AG04449 (cell line): Measurements from ENCODE around the gene L3HYPDH.

Experiments
- CTCF ChIA-PET: fragments of 350-600 bp; formaldehyde crosslinking; extraction: SDS; loops from one replicate; lab custom pipeline; 2021; ENCODE audit warnings: antibody characterized with exemption; lab: Yijun Ruan, JAX
- POLR2A ChIA-PET: fragments of 400-600, 350-600 bp; formaldehyde crosslinking; extraction: SDS; loops from one replicate; lab custom pipeline; 2020; ENCODE audit warnings: antibody characterized with exemption, inconsistent platforms; lab: Yijun Ruan, JAX
- DNase-seq: peaks from one replicate; pipeline ENCODE4 v3.0.0-alpha.2; 2010; ENCODE audit warnings: low read depth, low spot score
- H3K4me3 ChIP-seq: 2 replicates; pipeline ENCODE4 v1.5.1; 2011; ENCODE audit warnings: low read depth, mild to moderate bottlenecking, control low read depth, low read length
- CTCF ChIP-seq: IDR thresholded peaks from one replicate; pipeline ENCODE4 v1.5.1; 2011; ENCODE audit warnings: mild to moderate bottlenecking, moderate library complexity, low read length, control low read depth, inconsistent platforms; ENCODE audit not compliant: insufficient read depth; ENCODE audit errors: missing control alignments

L3HYPDH gene

GRCh38 chr14:59475709-59476108, 8.5 kb downstream of the L3HYPDH start:
- no peak for TF ChIP-seq CTCF
- POLR2A ChIA-PET: no interaction called here
- DNase-seq: no peak
- no peak overlapping the region for H3K4me3 ChIP-seq
- CTCF ChIA-PET: interaction anchor here (1.0 to 3.4 kb wide), 2 partner anchors 8 to 32 kb away, joined by 4 to 15 read pairs; partner anchors contain the start of genes JKAMP and L3HYPDH

- no peak overlapping the region for H3K4me3 ChIP-seq
- ChIA-PET CTCF (interaction anchor here (1.2 to 3.4 kb wide), 3 partner anchors 10 to 345 kb away, joined by 3 to 15 read pairs (median 3); partner anchors contain the start of genes JKAMP and L3HYPDH), POLR2A (interaction anchor here (1.5 kb wide), 1 partner anchor 9 kb away, joined by 8 read pairs; the partner anchor contains the start of genes JKAMP and L3HYPDH)
- peak; percentile 63 for DNase-seq
- TF ChIP-seq CTCF: no peak
Observed at GRCh38 chr14:59474172-59474571, 10.0 kb downstream of the L3HYPDH start.

- POLR2A ChIA-PET: no interaction called here
- no peak for DNase-seq
- no peak for TF ChIP-seq CTCF
- CTCF ChIA-PET: no interaction called here
- H3K4me3 ChIP-seq: peak within 1 kb of the TSS; percentile 55
Observed at GRCh38 chr14:59465316-59466135, 18.7 kb downstream of the L3HYPDH start, which contains the start of gene GPR135. Gene GPR135, minus strand, starts transcription at chr14:59465380. Its CDS starts 154 bp downstream, at chr14:59465226.

- POLR2A ChIA-PET: no interaction called here
- TF ChIP-seq CTCF: no peak
- DNase-seq: no peak
- CTCF ChIA-PET: interaction anchor here (0.7 to 1.6 kb wide), 3 partner anchors 9 to 340 kb away, joined by 3 to 5 read pairs (median 4); partner anchors contain the start of genes JKAMP and L3HYPDH
- peak overlapping the region; percentile 55 for H3K4me3 ChIP-seq
Observed at GRCh38 chr14:59464486-59465315, 19.5 kb downstream of the L3HYPDH start.

- TF ChIP-seq CTCF: no peak
- POLR2A ChIA-PET: no interaction called here
- CTCF ChIA-PET: interaction anchor here (0.7 to 1.6 kb wide), 6 partner anchors 8 to 436 kb away, joined by 3 to 5 read pairs (median 4); partner anchors contain the start of genes JKAMP and L3HYPDH
- DNase-seq: no peak
- H3K4me3 ChIP-seq: peak overlapping the region; percentile 55
Observed at GRCh38 chr14:59463787-59464485, 20.3 kb downstream of the L3HYPDH start.
